ENCODE measurements around the gene TMEM209. TPM values are rescaled to one million over a fixed set of nuclear protein-coding genes. Genes with fewer than 3 reads are reported as not detected.

Gene TMEM209
- polyA plus RNA-seq, 1 donor: 18.0 TPM

DNA sequence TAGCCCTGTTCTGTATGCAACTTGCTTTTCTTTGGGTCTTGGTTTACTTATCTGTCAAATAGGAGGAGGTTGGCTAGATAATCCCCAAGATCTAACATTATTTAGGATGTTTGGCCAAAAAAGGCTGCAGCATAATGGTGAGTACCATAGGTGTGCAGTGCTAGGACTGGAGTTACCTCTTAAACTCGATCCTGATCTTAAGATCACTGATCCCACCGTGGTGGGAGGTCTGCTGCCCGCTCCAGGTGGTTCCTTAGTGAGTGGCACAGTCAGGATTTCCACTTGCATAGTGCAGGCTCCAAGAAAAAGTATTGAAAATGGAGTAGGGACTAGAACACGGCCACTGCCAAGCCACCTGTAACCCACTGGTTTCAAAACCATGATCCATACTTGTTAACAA lies 68.0 kb downstream of the TMEM209 start:
- Histone ChIP-seq H3K9me3 (ENCODE audit: control insufficient read depth, low read depth, low read length) (no peaks in the 10 kb centered on the region), H3K36me3 (ENCODE audit: control insufficient read depth, insufficient read depth, low read length) (peaks cover 33% of the 10 kb centered on the region), H3K4me1 (ENCODE audit: control insufficient read depth, insufficient read depth, low read length) (peaks cover 20% of the 10 kb centered on the region), H3K4me3 (ENCODE audit: low read length) (no peak overlapping the region), H3K27me3 (ENCODE audit: control insufficient read depth, insufficient read depth, low read length) (no peaks in the 10 kb centered on the region), H3K27ac (ENCODE audit: low read length) (no peak overlapping the region)
- WGBS (ENCODE audit: insufficient coverage, low lambda C conversion rate): no CpG with 5 or more reads among the region's 4 CpGs
- DNase-seq: no peak

DNA sequence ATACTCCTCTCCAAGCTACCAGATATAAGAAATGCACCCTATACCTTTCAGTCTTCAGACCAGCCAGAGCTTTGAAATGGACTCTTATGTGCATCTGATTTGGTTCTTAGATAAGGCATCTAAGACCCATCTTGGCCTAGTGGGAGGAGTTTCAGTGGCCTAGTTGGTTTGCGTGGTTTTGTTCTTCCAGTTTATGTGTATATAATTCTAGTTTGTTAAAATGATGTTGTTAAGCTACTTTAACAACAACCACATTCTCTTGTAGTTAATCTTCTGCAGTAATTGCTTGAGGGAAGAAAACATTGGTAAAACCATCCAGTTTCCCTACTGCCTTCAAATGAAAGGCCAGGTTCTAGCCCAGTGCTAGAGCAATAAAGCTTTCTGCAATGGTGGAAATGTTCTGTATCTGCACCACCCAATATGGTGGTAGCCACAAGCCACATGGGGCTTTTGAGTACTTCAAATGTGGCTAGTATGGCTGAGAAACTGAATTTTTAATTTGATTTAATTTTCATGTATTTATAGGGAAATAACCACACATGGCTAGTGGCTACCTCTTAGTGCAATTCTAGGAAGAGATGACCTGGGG lies 68.5 kb downstream of the TMEM209 start:
- WGBS (ENCODE audit: insufficient coverage, low lambda C conversion rate): no CpG with 5 or more reads among the region's 1 CpG
- peaks cover 34% of the 10 kb centered on the region for H3K36me3 ChIP-seq (ENCODE audit: control insufficient read depth, insufficient read depth, low read length)

DNA sequence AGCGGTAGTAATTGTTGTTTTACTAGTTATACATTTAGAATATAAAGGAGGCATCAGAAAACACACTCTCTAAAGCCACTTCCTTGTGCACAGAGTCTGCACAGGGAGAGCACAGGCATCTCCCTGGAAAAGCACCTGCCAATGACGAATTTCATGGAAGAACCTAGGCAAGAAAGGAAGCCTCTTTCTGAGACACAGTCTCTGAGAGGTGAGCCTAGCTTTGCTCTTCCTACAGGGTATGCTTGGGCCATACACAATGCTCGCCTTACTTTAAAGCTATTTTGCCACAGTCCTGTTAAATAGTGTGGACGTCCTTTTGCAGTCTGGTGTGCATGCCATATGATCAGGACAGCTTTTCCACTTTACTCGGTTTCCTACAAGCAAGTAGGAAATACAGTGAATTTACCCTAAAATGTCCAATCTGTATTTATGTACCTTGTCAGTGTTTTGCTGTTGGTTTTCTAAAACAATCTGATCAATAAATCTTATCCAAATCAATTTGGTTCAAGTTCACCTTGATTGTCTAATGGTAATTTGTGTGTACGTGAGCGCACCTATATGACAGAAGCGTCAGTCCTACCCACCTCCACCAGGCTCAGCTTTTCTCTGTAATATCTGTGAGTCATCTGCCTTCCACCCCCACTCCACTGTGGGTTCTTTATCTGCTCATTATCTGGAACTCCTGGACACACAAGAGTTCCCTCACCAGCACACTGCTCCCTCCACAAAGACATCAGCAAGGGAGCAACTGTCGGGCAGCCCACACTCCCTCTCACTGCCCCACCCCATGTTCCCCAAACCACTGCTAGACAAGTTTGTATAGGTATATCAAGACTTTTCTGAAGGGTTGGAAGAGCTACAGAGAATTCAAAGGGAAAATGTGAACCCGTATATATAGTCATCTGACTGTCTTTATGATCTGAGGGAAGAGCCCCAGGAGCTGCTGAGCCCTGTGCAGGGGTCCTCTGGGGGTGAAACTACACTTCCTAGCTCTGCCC lies 69.7 kb downstream of the TMEM209 start:
- no peak for DNase-seq
- Histone ChIP-seq H3K4me3 (ENCODE audit: low read length) (no peak overlapping the region), H3K4me1 (ENCODE audit: control insufficient read depth, insufficient read depth, low read length) (peaks cover 9% of the 10 kb centered on the region), H3K36me3 (ENCODE audit: control insufficient read depth, insufficient read depth, low read length) (peaks cover 45% of the 10 kb centered on the region), H3K27me3 (ENCODE audit: control insufficient read depth, insufficient read depth, low read length) (no peaks in the 10 kb centered on the region), H3K27ac (ENCODE audit: low read length) (peak overlapping the region; percentile 12), H3K9me3 (ENCODE audit: control insufficient read depth, low read depth, low read length) (no peaks in the 10 kb centered on the region)
- WGBS (ENCODE audit: insufficient coverage, low lambda C conversion rate): 95% methylated on average over 4 of the region's 10 CpGs

More for the DNA sequence above, 68.5 kb downstream of the TMEM209 start:
- Histone ChIP-seq H3K9me3 (ENCODE audit: control insufficient read depth, low read depth, low read length) (no peaks in the 10 kb centered on the region), H3K4me3 (ENCODE audit: low read length) (no peak overlapping the region), H3K27ac (ENCODE audit: low read length) (no peak overlapping the region), H3K27me3 (ENCODE audit: control insufficient read depth, insufficient read depth, low read length) (no peaks in the 10 kb centered on the region), H3K4me1 (ENCODE audit: control insufficient read depth, insufficient read depth, low read length) (peaks cover 18% of the 10 kb centered on the region)
- no peak for DNase-seq

DNA sequence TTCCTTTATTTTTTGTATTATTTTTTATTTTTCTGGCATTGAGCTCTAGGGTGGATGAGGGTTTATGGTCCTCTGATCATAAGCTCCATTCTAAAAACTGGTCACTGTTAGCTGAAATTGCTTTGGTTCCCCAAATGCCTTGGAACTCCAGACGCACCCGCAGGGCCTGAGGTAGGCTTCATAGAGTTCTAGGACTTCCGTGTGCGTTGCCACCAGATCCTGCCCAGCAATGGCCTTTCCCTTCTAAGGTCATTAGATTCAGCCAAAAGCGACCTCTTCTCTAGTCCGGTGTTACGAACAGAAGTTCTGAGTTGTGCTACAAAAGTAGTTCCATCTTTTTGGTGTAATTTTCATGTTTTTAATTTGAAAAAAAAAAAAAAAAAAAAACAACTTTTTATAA lies 70.5 kb downstream of the TMEM209 start:
- Histone ChIP-seq H3K27ac (ENCODE audit: low read length) (no peak overlapping the region), H3K27me3 (ENCODE audit: control insufficient read depth, insufficient read depth, low read length) (no peaks in the 10 kb centered on the region), H3K36me3 (ENCODE audit: control insufficient read depth, insufficient read depth, low read length) (peaks cover 44% of the 10 kb centered on the region), H3K4me1 (ENCODE audit: control insufficient read depth, insufficient read depth, low read length) (peaks cover 9% of the 10 kb centered on the region), H3K9me3 (ENCODE audit: control insufficient read depth, low read depth, low read length) (no peaks in the 10 kb centered on the region), H3K4me3 (ENCODE audit: low read length) (no peak overlapping the region)
- 100% methylated on average over 3 of the region's 7 CpGs for WGBS (ENCODE audit: insufficient coverage, low lambda C conversion rate)
- DNase-seq: no peak

DNA sequence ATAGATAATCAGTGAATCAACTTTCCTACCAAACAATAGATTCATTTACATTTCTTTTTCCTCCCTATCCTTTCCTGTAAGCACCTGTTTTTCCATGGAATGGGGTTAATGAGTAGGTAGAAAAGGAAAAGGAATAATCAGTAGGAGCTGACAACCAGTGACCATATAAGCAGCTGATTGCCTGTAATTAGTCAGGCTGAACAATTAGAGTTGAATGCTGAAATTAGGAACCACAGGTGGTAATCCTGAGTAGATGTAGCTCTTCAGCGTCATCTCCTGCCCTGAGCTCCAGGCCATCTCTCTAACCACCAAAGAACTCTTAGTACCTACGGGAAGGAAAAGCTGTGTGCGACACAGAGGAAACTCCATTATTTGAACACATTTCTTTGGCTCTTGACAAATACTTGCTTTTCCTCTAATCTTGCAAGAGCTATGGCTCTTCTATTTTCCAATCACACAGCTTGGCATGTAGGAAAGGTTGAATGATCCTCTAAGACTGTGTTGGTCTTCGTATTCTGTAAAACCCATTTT lies 71.0 kb downstream of the TMEM209 start:
- Histone ChIP-seq H3K27me3 (ENCODE audit: control insufficient read depth, insufficient read depth, low read length) (no peaks in the 10 kb centered on the region), H3K4me3 (ENCODE audit: low read length) (no peak overlapping the region), H3K36me3 (ENCODE audit: control insufficient read depth, insufficient read depth, low read length) (peaks cover 45% of the 10 kb centered on the region), H3K9me3 (ENCODE audit: control insufficient read depth, low read depth, low read length) (no peaks in the 10 kb centered on the region), H3K27ac (ENCODE audit: low read length) (peak overlapping the region; percentile 20), H3K4me1 (ENCODE audit: control insufficient read depth, insufficient read depth, low read length) (peaks cover 9% of the 10 kb centered on the region)
- DNase-seq: peak in 1 of 2 donors; percentile 43
- WGBS (ENCODE audit: insufficient coverage, low lambda C conversion rate): no CpG with 5 or more reads among the region's 4 CpGs

DNA sequence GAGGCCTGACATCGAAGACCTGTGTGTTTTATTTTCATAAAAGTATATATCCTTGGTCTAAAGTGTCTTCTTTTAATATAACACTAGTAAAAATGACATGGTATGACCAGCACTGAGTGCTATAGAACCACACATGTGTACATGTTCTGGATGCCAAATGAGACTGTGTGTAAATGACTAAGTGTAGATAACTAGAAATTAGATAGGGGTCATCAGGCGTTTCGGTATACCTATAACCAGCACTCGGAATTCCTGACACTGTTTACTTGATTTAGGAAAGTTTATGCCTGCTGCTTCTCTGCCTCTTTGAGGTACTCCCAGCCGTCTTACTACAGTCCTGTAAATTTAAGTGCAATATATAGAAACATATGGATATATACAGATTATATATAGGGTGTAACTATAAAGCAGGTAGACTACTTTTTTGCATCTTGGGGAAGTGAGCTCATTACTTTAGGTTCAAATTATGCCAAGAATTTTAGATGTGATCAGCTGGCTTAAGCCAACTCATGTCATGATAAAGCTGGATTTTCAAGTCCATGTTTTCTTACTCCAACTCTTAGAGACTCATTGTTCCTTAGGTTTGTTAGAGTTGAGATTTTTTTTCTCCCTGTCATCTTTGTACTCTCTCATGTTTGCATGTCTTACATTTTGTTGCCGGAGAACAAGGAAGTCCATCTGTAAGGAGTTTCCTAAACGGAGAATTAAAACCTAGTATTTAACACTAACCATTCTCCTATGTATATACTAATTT lies 72.0 kb downstream of the TMEM209 start:
- peak in 1 of 2 donors; percentile 52 for DNase-seq
- Histone ChIP-seq H3K4me3 (ENCODE audit: low read length) (no peak overlapping the region), H3K36me3 (ENCODE audit: control insufficient read depth, insufficient read depth, low read length) (peaks cover 49% of the 10 kb centered on the region), H3K4me1 (ENCODE audit: control insufficient read depth, insufficient read depth, low read length) (peaks cover 9% of the 10 kb centered on the region), H3K27ac (ENCODE audit: low read length) (peak overlapping the region; percentile 20), H3K9me3 (ENCODE audit: control insufficient read depth, low read depth, low read length) (no peaks in the 10 kb centered on the region), H3K27me3 (ENCODE audit: control insufficient read depth, insufficient read depth, low read length) (no peaks in the 10 kb centered on the region)
- 50% methylated on average over 2 of the region's 7 CpGs for WGBS (ENCODE audit: insufficient coverage, low lambda C conversion rate)

DNA sequence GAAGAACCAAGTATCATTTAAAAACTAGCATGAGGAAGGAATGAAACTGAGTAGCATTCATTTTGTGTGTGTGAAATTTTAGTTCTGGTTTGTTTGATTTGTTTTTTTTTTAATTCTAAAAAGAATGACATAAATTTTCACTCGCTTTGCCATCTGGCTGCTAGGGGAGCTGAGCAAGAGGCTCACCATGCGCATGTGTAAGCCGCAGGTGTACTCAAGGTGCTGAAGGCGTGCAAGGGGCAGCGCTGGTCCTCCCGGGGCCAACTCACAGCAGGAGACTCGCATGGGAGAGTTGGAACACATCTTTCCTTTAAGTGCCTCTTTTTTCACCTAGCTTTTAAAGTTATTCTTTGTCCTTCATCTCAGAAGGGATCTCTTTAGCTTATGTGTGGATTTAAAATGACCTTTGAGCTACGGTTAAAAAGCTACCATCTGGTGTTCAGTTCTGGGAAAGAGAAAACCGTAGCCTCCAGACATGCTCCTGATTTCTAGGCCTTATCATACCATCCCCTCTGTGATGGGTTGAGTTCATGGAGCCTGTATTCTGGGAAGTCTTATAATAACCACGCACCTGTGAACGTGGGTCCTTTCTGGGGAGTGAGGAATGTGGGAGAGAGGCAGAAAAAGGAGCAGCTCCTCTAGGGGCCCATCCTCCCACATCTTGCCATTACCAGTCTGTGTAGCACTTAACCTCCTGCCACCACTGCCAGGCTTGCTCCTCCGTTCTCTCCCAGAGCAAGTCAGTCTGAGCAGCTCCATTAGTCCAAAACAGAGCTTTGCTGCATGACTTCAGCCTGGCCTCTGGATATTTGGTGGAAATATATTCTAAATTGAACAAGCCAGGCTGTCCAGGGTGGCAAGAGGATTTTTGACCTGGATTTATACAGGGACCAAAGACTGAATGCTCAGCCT lies 73.0 kb downstream of the TMEM209 start:
- H3K4me3 ChIP-seq (ENCODE audit: low read length): no peak overlapping the region
- peaks cover 9% of the 10 kb centered on the region for H3K4me1 ChIP-seq (ENCODE audit: control insufficient read depth, insufficient read depth, low read length)
- H3K27me3 ChIP-seq (ENCODE audit: control insufficient read depth, insufficient read depth, low read length): no peaks in the 10 kb centered on the region
- H3K9me3 ChIP-seq (ENCODE audit: control insufficient read depth, low read depth, low read length): no peaks in the 10 kb centered on the region
- peaks cover 44% of the 10 kb centered on the region for H3K36me3 ChIP-seq (ENCODE audit: control insufficient read depth, insufficient read depth, low read length)
- no peak overlapping the region for H3K27ac ChIP-seq (ENCODE audit: low read length)
- WGBS (ENCODE audit: insufficient coverage, low lambda C conversion rate): no CpG with 5 or more reads among the region's 12 CpGs
- no peak for DNase-seq

DNA sequence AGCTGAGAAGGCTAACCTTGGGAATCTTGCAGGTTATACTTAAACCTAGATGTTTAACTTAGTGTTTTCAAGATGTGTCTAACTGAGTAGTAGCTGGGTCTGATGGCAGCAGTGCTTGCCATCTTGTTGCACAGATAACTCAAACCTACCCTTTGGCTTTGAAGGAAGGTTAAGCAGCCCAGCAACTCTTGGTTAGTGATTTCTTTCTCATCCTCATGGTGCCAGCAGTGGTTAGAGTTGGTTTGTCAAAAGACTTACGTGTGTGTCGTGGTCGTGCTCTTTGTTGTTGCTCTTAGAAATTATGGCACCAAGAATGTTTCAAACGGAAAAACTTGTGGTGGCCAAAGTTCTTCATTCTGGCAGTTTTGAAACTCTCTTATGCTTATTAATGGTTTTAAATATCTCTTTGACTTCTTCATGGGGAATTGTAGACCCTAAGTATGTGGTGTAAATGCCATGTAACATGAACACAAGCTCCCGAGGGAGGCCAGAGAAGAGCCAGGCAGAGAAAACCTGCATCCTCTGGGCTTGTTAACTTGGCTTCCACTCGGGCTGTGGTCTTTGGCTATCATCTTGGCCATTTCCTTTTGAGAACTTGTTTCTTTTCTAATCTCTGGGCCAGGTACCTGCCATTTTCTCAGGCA lies 73.9 kb downstream of the TMEM209 start:
- Histone ChIP-seq H3K4me3 (ENCODE audit: low read length) (no peak overlapping the region), H3K36me3 (ENCODE audit: control insufficient read depth, insufficient read depth, low read length) (peaks cover 50% of the 10 kb centered on the region), H3K27ac (ENCODE audit: low read length) (no peak overlapping the region), H3K4me1 (ENCODE audit: control insufficient read depth, insufficient read depth, low read length) (peaks cover 9% of the 10 kb centered on the region), H3K9me3 (ENCODE audit: control insufficient read depth, low read depth, low read length) (no peaks in the 10 kb centered on the region), H3K27me3 (ENCODE audit: control insufficient read depth, insufficient read depth, low read length) (no peaks in the 10 kb centered on the region)
- DNase-seq: no peak
- no CpG with 5 or more reads among the region's 6 CpGs for WGBS (ENCODE audit: insufficient coverage, low lambda C conversion rate)

DNA sequence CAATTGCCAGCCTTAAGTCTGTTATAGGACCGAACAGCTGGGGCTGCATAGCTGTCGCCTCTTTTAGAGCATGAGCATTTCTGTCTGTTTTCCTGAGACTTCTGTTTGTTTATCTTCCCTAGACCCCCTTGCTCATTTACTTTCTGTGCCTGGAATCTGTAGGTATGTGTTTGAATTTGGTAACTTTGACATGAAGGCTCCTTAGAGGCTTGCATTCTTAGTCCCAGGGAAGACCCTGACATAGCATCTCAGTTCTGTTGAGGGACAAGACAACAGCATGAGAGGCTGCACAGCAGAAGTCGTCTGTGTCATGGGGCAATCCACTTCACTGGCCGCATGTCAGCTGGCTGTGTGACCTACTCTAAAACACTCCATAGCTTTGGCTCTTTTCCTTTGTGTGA lies 76.2 kb downstream of the TMEM209 start:
- Histone ChIP-seq H3K4me3 (ENCODE audit: low read length) (no peak overlapping the region), H3K9me3 (ENCODE audit: control insufficient read depth, low read depth, low read length) (no peaks in the 10 kb centered on the region), H3K4me1 (ENCODE audit: control insufficient read depth, insufficient read depth, low read length) (peaks cover 6% of the 10 kb centered on the region), H3K27me3 (ENCODE audit: control insufficient read depth, insufficient read depth, low read length) (no peaks in the 10 kb centered on the region), H3K27ac (ENCODE audit: low read length) (no peak overlapping the region), H3K36me3 (ENCODE audit: control insufficient read depth, insufficient read depth, low read length) (peaks cover 54% of the 10 kb centered on the region)
- DNase-seq: no peak
- WGBS (ENCODE audit: insufficient coverage, low lambda C conversion rate): no CpG with 5 or more reads among the region's 4 CpGs
